Measurements from ENCODE around the gene CHRM2.
"Not testable (repeated sequence)": the region's sequence is repeated elsewhere in the genome, so short reads cannot be mapped to it uniquely, and the experiment has no call there.

CHRM2 gene

DNA sequence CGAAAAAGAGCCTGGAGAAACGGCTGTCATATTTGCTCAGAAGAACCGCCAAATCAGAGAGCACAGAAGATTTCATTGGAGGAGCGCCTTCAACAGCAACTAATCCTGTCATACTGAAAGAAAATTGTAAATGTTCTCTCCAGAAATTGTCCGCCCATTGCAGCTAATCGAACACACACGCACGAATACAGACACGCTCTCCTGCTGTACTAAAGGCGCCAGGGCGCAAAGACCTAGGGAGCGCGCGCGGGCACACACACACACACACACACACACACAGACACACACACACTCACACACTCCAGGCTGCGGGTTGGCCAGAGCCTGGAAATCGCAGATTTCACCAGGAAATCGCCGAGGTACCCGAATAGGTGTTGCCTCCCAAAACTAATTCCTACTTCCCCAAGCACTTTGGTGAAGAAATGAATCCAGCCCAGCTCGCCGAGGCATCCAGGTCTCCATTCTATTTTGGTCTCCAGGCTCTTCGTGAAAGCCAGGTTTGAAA, at the start of gene CHRM2:
Gene CHRM2 (plus strand): TSS at position 157 of the 505 bp plus-strand sequence. CDS start 146,214 bp downstream, outside the sequence.
- DNase-seq (ENCODE audit: low read depth) = no peak

DNA sequence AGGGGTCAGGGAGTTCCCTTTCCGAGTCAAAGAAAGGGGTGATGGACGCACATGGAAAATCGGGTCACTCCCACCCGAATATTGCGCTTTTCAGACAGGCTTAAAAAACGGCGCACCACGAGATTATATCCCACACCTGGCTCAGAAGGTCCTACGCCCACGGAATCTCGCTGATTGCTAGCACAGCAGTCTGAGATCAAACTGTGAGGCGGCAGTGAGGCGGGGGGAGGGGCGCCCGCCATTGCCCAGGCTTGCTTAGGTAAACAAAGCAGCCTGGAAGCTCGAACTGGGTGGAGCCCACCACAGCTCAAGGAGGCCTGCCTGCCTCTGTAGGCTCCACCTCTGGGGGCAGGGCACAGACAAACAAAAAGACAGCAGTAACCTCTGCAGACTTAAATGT, 37.1 kb upstream of the CHRM2 start:
- not testable (repeated sequence) for DNase-seq (ENCODE audit: low read depth)

DNA sequence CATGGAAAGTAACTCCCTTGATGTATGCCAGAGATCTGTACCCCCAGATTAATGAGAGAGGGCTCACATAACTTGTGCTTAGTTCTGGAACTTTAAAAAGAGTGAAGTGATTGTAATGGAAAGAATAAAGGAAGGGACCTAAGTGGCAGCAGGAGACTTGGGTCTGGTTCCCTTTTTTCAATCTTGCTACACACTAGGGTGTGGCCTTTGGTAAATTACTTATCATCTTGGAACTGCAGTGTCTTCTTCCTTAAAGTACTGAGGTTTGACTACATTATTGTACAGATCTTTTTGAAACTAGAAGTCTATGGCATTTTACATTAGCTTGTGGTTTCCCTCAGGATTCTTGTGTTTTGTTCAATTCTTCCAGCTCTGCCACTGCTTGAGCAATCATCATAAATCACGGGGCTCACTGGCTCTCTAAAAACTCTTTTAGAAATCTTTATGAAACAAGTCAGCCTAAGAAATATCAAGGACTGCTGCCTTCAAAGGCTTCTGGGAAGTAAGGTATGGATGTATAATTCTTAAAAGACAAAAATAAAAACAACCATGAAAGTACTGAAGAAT, 22.5 kb upstream of the CHRM2 start:
- DNase-seq (ENCODE audit: low read depth) = no peak

DNA sequence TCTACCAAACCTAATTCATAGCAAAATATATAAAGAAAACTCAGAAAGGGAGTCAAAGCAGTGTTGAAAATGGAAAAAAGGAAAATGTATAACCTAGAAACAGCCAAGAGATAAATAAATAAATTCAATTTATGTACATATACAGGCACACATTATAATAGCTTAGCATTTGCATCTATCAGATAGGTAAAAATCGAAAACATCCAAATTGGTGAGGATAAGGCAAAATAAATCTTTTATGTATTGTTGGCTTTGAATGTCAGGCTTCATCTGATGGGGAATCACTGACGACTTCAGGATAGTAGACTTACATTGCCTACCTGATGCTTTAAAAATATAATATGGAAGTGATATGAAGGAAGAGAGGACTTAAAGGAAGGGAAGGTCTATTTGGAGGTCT, 20.6 kb upstream of the CHRM2 start:
- DNase-seq (ENCODE audit: low read depth) = no peak

DNA sequence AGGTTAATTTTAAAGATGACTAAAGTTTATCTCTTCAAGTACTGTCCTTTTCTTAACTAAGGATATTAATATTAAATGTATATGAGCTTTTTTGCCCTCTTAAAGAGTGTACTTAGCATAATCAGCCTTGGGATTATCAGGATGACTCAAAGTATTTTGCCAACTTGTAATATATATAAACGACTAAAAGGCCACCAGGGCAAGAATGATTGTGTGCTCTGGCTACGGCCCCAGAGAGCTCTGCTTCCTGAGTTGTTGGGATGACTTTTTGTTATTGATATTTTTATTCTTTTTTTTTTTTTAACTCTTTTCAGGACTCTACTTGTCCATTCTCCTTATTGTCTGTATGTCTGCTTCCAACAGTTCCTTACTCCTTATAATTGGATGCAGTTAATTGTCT, 14.8 kb upstream of the CHRM2 start:
- no peak for DNase-seq (ENCODE audit: low read depth)

DNA sequence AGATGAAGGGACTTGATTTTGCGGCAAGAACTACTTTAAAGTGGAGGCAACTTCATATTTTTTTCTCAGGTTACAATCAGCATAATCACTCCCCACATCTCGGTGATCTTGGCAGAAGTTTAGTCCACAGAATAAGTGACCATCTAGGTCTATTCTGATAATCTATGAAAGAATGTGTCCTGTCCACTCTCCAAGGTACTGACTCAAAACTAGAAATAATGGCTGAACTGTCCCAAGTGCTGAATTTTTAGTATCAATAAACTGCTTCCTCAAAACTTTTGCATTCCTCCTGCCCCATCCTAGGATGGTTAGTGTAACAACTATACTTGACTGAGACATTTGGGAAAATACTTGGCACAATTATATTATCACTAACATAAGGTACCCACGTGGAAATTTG, 10.9 kb upstream of the CHRM2 start:
- no peak for DNase-seq (ENCODE audit: low read depth)

DNA sequence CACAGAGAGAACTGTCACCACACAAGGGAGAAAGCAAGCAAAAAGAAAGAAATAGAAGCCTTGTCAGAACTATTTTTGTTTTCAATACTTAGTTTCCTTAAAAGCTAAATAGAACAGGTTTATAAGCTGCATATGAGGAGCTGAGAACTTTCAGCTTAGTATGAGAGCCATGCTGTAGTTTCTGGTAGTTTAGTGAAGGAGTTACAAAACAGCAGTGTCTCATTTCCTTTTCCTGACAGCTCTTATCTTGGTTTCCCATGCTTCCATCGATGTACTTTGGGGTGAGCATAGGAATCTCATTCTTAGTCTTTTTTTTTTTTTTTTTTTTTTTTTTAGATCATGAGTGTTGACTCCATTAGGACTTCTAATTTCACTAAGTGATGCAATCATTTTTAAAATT, 8.6 kb upstream of the CHRM2 start:
- DNase-seq (ENCODE audit: low read depth) = no peak

DNA sequence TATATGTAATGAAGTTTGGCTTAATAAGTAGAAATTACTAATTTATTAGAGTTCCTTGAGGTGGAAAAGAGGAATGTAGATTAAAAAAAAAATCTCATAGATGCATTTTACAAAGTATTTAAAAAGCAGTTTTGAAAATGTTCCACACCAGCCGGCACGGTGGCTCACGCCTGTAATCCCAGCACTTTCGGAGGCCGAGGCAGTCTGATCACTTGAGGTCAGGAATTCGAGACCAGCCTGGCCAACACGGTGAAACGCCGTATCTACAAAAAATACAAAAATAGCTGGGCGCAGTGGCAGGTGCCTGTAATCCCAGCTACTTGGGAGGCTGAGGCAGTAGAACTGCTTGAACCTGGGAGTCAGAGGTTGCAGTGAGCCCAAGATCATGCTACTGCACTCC, 3.2 kb upstream of the CHRM2 start:
- DNase-seq (ENCODE audit: low read depth) = no peak

DNA sequence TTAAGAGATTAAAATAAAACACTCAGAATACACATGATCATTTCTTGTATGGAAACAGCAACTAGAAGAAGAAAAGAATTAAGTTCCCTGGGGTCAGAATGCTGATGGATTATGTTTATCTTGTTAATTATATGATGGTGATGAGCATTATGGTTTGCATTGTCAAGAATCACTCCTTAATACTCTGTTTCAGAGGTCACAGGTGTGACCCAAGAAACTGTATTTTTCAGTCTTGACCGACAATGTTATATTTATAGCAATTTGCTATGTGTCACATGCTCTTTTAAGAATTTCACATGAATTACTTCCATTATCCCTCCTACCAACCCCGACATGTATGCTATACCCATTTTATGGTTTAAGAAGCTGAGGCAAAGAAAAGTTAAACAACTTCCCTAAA, 2.7 kb upstream of the CHRM2 start:
- DNase-seq (ENCODE audit: low read depth) = no peak

DNA sequence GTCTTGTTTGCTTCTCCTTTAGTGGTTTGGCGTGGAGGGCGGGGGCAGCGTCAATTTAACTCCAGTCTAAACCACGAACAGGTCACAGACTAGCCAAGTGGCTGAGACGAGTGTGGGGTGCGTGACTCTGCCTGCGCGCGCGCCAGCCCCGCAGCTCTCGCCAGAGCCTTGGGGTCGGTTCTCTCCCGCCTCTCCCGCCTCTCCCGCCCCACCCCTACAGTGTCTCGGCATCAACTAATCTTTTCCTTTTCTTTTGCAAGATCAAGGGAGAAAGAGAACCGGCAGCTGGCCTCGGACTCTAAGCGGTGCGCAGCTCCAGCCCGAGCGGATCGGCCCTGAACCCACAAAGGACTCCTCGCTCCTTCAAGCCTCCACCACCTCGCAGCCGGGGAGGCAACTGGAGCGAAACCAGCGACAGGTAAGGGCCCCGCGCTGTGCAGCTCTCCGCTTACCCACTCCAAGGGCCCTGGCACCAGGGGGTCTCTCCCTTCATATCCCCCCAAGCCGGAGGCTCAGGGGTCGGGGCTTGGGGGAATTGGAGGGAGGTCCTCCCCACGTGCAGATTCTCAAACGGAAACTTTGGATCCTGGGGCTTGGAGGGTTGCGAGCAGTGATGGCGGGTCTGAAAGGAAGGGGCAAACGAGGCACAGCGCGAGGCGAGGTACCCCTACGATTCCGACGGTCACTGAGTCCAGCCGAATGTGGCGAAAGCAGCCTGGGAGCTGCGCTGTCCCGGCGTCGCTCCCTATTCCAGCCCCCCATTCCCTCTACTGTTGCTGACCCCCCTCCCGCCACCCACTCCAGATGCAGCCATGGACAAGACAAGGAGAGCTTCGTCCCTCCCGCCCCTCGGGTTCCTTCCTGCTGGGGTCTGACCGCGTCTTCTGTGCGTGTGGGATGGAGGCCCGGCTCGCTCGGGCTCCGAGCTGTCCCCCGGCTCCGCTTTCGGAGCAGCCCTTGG, 829 bp downstream of the CHRM2 start:
- no peak for DNase-seq (ENCODE audit: low read depth)

DNA sequence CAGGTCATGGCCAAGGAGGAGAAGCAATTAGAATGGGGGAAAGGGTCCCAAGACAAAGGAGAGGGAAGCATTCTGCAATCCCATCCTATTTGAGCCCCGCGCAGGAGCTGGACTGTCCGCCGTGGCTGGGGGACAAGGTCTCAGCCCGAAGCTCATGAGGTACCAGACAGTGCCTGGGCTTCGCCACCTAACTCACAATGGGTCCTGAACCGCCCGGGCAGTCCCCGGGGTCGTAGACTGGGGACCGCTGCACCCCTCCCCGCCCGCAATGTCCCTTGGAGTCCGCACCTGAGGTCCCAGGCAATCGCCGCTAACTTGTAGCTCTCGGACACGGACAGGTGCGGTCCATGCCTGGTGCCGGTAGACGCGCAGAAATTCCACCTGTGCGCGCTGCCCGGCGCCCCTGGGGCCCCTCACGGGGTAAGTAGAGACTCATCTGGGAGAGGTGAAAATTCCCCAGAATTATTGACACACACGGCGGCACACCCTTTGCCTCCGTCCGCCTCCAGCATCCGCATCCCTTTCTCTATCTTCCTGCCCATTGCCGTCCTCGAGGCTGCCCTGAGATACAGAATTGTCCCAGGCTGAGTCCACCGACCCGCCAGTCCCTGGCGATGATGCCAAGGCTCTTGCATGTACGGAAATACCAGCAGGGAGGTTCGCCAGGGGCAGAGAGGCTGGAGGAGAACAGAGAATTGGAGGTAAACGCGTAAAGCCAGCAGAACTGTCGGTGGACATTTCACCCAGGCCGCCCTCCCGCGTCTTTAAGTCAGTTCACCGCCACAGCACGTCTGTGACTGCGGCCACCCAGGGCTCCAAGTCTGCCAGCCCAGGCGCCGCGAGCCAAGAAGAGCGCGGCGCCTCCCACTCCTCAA, 1.8 kb downstream of the CHRM2 start:
- DNase-seq (ENCODE audit: low read depth) = no peak

DNA sequence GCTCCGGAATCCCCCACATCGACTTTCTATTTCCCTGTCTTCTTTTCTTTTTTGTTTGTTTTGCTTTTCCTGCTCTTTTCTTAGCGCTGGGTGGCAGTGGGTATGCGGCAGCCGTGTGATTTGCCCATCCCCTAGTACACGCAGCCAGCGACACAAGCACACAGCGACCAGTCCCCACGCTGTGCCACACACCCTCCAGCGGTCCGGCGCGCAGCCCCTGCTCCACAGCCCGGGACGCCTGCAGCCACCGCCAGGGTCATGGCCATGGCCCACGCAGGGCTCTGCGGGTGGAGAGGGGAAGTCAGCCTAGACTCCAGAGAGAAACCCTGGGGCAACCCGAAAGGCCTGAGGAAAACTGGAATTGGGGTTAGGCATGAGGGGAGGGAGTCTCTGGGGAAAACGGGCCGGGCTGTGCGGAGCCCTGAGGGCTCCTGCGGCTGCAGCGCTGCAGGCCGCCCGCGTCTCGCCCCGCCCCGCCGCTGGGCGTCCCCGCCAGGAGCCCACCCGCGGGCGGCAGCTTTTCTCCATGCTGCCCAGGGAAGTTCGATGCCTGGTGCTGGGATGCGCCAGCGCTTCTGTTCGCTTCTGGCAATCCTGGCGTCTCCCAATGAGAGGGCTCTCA, 2.5 kb downstream of the CHRM2 start:
- no peak for DNase-seq (ENCODE audit: low read depth)

DNA sequence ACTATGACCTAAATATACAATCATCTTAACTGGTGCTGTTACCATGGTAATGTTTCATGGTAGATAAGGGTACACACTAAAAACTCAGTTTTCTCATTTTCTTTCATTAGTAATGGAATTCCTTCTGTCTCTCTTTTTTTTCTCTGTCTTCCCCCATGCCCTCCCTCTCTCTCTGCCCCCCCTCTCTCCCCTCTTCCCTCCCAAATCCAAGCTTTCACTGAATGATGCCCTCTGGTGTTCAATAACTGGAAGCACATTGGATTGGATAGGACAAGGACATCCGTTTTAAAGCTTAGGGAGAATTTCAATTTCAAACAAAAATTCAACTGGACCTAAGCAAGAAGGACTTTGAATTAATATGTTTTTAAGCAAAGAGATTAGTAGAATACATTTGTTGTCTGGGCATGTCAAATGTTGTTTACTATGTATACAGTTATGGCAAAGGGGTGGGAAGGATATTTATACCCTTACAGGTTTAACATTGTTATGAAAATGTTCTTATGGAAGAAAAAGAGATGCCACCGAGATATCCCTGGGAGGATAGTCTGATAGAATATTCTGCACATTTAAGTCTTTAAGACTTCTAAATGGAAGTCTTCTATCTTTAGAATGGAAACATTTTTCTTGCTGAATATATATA, 6.1 kb downstream of the CHRM2 start:
- no peak for DNase-seq (ENCODE audit: low read depth)

DNA sequence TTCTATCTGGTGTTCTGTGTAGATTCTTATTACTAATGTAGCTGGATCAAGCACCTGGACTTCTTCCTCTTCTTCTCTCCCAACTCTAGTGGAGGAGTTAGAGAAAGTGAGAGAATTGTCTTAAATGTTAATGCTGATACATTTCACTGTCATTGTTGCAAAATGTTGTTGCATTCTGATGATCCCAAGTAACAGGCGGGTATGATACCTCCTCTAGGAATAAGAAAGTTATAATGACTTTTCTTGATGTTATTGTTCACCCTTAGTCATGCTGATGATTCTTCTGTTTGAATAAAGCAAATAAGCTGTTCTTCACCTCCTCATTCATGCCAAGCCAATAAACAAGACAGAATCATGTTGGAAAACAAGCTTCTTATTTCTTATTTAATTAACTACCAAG, 9.1 kb downstream of the CHRM2 start:
- no peak for DNase-seq (ENCODE audit: low read depth)

DNA sequence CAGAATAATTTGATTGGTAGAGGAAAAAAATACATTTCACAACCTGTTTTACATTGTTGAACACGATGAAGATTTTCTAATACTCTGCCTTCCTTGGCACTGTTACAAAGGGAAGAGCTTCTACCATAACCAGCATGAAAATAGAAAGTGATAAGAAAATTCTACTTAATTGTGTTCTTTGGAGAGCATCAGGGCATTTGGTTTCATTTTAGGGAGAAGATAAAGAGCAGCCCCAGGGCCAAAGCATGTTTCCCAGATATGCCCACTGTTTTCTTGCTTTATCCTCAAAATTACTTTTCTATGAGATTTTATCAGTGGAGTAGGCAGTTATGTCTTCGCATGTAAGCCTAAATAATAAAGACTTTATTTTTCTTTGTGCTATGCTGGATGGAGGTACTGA, 9.5 kb downstream of the CHRM2 start:
- no peak for DNase-seq (ENCODE audit: low read depth)

DNA sequence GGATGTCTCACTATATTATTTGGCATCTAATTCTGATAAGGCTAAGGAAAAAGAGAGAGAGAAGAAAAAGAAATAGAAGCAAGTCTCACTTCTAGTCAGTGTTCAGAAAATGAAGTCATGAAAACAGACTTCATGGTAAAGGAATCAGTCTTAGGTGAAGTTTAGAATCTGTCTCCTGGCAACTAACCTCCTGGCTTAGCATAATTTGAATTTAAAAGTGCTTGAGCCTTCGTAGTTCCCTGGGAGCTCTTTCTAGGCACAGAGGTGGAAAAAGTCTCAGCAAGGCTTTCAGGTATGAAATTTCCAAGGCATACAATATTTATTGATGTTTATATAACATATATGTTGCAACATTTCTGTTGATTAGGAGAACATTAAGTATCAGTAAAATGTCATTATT, 10.4 kb downstream of the CHRM2 start:
- no peak for DNase-seq (ENCODE audit: low read depth)

DNA sequence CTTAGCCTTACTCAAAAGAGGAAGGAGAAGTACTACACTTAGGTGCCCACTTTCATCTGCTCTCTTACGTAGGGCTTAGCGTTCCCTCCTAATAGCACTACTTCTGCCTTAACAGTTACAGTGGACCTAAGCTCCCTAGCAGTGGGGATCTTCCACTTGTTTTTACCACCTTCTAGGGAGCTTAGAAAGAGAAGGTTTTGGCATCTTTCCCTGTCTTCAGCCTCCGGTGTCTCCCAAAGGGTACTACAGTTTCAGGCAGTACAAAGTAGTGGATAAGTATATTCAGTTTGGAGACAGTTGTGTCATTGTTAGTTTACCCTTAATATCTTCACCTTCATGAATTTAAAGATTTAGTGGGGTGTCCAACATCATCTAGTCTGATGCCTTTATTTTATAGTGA, 14.6 kb downstream of the CHRM2 start:
- DNase-seq (ENCODE audit: low read depth) = no peak

DNA sequence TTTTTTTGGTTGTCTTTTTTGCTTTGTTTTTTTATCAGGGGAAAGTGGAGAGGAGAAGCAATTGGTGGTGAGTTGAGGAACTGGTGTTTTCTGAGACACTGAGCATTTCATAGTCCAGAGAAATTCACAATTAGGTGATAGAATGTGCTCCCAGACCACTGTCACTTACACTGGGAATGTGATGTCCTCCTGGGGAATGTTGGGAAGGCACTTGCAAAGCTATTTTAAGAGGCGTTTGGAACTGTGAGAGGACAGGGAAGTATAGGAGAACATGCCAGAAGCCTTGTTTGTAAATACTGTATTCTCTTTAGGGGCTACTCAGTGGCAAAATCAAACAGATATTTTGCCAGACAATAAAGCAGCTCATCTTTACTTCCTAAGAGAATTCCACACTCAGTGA, 16.0 kb downstream of the CHRM2 start:
- DNase-seq (ENCODE audit: low read depth) = no peak

DNA sequence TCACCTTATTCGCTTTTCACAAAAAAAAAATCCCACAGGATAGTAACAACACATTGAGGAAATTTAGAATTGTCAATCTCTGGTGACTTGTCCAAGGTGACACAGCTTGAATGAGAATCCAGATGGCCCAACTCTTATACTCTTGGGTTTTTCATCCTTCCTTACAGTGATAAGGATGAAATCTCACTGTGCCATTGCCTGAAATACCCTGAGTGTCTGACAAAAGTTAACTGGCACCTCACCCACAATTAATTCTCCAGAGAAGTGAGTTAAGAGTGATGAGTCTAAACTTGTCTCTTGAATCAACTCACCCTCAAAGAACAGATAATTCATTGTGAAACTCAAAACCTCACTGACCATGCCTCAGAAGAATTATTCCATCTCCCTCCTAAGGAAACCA, 18.9 kb downstream of the CHRM2 start:
- DNase-seq (ENCODE audit: low read depth) = no peak

DNA sequence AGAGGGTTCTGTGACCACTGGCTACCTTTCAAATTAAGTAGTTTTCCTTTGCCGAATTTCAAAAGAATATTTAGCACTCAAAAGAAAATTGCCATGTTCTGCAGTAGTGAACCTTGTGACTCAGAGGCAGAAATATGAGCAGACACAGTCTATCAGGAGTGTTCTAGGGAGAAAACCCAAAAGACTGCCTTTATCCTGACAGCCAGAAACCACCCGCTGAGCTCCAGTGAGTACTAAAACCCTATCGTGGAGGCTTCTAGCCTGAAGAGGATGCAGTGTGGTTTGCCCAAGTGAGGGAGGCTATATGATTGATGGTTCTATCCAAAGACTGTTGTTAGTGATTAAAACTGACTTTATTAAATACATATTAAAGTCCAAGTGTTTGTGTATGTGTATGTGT, 21.9 kb downstream of the CHRM2 start:
- DNase-seq (ENCODE audit: low read depth) = no peak

DNA sequence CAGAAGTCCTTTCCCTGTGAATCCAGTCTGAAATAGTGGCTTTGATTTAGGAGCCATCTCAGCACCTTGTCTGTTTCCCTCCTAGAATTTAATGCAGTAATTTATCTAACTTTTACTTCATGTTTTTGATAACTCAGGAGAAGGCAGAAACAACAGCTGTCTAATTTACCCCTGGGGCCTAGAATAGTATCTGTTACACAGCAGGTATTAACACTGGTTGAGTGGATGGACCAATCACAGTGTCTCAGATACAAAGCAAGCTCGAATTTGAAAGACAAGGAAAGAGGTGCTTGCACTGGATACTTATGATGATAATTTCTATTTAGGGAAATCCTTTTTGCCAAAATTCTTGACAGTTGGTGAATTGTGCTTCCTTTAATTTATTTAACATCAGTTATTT, 23.4 kb downstream of the CHRM2 start:
- no peak for DNase-seq (ENCODE audit: low read depth)

DNA sequence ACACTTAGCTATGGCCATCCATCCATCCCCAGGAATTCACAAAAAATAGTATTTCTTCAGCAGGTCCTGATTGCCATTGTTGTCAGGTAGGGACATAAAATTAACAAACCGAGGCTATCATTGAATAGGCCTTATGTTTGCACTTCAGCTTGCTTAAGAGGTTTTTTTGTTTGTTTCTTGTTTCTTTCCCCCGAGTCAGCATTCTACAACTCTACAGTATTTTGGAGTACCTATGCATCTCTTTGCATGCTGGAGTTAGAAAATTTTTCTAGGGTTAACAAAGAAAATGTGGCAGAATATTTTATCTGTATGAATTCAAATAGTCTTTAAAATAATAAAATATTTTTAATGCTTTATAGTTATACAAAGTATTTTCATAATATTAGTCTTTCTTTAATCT, 26.3 kb downstream of the CHRM2 start:
- DNase-seq (ENCODE audit: low read depth) = no peak
